KMS-11 (cell line): ENCODE measurements around the gene CFD.

Experiments
- H2AFZ ChIP-seq: fragments of 200-600 bp; sonication (generic); 2 replicates; pipeline ENCODE4 v1.6.1; 2016; ENCODE audit warnings: antibody characterized with exemption, mixed run types, low read depth
- H3K27ac ChIP-seq: fragments of 200-600 bp; sonication (generic); 2 replicates; pipeline ENCODE4 v1.6.1; 2016; ENCODE audit warnings: mild to moderate bottlenecking, mixed run types
- H3K27me3 ChIP-seq: fragments of 200-600 bp; sonication (generic); 2 replicates; pipeline ENCODE4 v1.6.1; 2017; ENCODE audit warnings: mild to moderate bottlenecking, low read depth, mixed run types, moderate library complexity; ENCODE audit not compliant: insufficient read depth
- H3K36me3 ChIP-seq: fragments of 200-600 bp; sonication (generic); 2 replicates; pipeline ENCODE4 v1.6.1; 2017; ENCODE audit warnings: mild to moderate bottlenecking, mixed run types; ENCODE audit not compliant: insufficient read depth
- H3K4me1 ChIP-seq: fragments of 200-600 bp; sonication (generic); 2 replicates; pipeline ENCODE4 v1.6.1; 2016; ENCODE audit warnings: mild to moderate bottlenecking, low read depth, mixed run types; ENCODE audit not compliant: poor library complexity, severe bottlenecking
- H3K4me2 ChIP-seq: fragments of 200-600 bp; sonication (generic); 2 replicates; pipeline ENCODE4 v1.7.0; 2016; ENCODE audit warnings: mild to moderate bottlenecking, mixed run types
- H3K4me3 ChIP-seq: fragments of 200-600 bp; sonication (generic); IDR thresholded peaks from 2 replicates; pipeline ENCODE4 v1.6.1; 2017; ENCODE audit warnings: low read depth, low read length, mixed read lengths; ENCODE audit not compliant: insufficient read depth
- H3K79me2 ChIP-seq: fragments of 200-600 bp; sonication (generic); 2 replicates; pipeline ENCODE4 v1.6.1; 2016; ENCODE audit warnings: low read depth, mixed run types; ENCODE audit not compliant: insufficient read depth
- H3K9ac ChIP-seq: fragments of 200-600 bp; sonication (generic); 2 replicates; pipeline ENCODE4 v1.6.1; 2016; ENCODE audit warnings: mild to moderate bottlenecking, mixed run types
- H4K20me1 ChIP-seq: fragments of 200-600 bp; sonication (generic); 2 replicates; pipeline ENCODE4 v1.6.1; 2016; ENCODE audit warnings: mild to moderate bottlenecking, mixed run types; ENCODE audit not compliant: insufficient read depth
- TF ChIP-seq, protein P1 (sequence below): fragments of 200-600 bp; sonication (generic); conservative IDR thresholded peaks from 2 replicates; pipeline ENCODE4 v1.6.1; 2017; ENCODE audit warnings: low read depth, mild to moderate bottlenecking, antibody characterized with exemption, low read length, moderate library complexity, mixed read lengths

CFD gene

DNA sequence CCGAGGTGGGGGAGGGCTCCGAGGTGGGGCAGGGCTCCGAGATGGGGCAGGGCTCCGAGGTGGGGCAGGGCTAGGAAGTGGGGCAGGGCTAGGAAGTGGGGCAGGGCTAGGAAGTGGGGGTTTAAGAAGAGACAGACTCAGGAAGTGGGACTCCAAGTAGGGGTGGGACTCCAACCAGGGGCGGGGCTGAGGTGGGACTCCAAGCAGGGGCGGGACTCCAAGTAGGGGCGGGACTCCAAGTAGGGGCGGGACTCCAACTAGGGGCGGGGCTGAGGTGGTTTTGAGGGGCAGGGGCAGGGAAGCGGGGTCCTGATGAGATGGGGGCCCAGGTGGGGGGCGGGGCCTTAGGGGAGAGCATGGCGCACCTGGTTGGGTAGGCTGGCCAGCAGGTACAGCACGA is 13.6 kb downstream of the CFD start:
- H3K27me3 ChIP-seq: no peaks in the 10 kb centered on the region
- TF ChIP-seq, protein P1, sequence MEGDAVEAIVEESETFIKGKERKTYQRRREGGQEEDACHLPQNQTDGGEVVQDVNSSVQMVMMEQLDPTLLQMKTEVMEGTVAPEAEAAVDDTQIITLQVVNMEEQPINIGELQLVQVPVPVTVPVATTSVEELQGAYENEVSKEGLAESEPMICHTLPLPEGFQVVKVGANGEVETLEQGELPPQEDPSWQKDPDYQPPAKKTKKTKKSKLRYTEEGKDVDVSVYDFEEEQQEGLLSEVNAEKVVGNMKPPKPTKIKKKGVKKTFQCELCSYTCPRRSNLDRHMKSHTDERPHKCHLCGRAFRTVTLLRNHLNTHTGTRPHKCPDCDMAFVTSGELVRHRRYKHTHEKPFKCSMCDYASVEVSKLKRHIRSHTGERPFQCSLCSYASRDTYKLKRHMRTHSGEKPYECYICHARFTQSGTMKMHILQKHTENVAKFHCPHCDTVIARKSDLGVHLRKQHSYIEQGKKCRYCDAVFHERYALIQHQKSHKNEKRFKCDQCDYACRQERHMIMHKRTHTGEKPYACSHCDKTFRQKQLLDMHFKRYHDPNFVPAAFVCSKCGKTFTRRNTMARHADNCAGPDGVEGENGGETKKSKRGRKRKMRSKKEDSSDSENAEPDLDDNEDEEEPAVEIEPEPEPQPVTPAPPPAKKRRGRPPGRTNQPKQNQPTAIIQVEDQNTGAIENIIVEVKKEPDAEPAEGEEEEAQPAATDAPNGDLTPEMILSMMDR: no peak
- no peaks in the 10 kb centered on the region for H4K20me1 ChIP-seq
- no peaks in the 10 kb centered on the region for H3K36me3 ChIP-seq
- no peak overlapping the region for H2AFZ ChIP-seq
- H3K4me3 ChIP-seq: no peak overlapping the region
- H3K4me1 ChIP-seq: peaks cover 8% of the 10 kb centered on the region
- H3K4me2 ChIP-seq: no peak overlapping the region
- no peak overlapping the region for H3K9ac ChIP-seq
- no peak overlapping the region for H3K27ac ChIP-seq
- no peaks in the 10 kb centered on the region for H3K79me2 ChIP-seq

DNA sequence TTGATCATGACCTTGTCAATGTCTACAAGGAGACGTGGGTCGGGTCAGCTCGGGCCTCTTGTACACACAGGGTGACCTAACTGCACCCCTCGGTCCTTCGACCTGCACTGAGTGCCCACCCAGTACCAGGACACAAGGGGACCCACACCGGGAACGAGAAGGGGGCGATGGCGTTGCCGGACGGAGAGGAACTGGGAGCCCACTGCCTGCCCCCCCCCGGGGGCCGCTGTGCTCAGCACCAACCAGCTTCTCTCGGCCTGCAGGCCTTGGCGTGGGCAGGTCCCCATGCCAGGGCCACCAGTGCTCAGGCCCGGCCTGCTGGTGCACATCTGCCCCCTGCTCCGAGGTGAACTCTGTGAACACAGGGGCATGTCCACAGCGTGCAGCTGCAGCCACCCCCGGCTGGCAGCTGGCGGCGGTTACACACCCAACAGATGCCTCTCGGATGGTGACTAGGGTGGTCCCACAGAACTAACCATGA is 14.1 kb downstream of the CFD start:
- Histone ChIP-seq H3K9ac (no peak overlapping the region), H3K27ac (no peak overlapping the region), H2AFZ (no peak overlapping the region), H3K4me1 (peaks cover 8% of the 10 kb centered on the region), H3K4me3 (no peak overlapping the region), H4K20me1 (no peaks in the 10 kb centered on the region), H3K4me2 (no peak overlapping the region), H3K27me3 (no peaks in the 10 kb centered on the region), H3K79me2 (no peaks in the 10 kb centered on the region), H3K36me3 (no peaks in the 10 kb centered on the region)
- TF ChIP-seq, protein P1: no peak

DNA sequence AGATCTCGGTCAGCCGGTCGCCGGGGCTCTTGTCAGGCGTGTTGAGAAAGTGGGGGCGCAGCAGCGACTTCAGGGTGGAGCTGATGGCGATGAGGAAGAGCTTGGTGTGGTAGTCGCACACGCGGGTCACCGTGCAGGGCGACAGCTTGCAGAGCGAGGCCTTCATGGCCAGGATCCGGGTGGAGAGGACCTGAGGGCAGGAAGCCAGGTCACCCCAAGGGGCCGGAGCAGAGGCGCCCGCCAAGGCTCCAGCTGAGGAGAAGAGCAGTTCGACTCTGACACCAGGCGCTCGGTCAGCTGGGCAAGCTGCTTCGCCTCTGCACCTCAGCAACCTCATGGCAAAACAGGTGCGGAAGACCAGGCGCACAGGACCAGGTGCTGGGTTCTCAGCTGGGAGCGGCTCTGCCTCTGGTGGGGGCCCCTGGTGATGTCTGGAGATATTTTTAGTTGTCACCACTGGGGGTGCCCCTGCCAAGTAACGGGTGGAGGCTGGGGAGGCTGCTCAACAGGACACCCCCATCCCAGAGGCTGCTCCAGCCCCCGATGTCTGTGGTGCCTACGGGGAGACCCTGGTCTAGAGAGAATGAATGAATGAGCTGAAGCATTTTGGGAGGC is 15.9 kb downstream of the CFD start:
- no peaks in the 10 kb centered on the region for H3K36me3 ChIP-seq
- no peak overlapping the region for H2AFZ ChIP-seq
- H3K79me2 ChIP-seq: no peaks in the 10 kb centered on the region
- no peak overlapping the region for H3K4me2 ChIP-seq
- H3K27me3 ChIP-seq: no peaks in the 10 kb centered on the region
- no peak overlapping the region for H3K4me3 ChIP-seq
- no peak overlapping the region for H3K9ac ChIP-seq
- no peak overlapping the region for H3K27ac ChIP-seq
- no peaks in the 10 kb centered on the region for H4K20me1 ChIP-seq
- H3K4me1 ChIP-seq: peaks cover 8% of the 10 kb centered on the region
- TF ChIP-seq, protein P1: no peak

DNA sequence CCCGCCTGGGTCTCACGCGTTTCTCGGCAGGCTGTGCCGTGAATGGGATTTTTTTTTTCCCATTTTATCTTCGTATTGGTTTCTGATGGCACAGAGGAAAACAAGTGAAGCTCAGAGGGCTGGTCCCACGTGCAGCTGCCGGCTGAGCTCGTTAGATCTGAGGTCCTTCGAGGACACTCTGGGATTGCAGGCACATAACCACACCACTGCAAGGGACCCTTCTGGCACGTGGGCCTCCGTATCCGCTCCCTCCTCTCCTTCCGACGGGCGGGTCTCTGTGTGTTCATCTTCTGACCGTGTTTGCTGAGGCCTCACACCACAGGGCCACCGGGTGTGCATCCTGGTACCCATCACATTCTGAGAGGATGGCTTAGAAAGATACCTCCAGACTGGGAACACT is 16.6 kb downstream of the CFD start:
- H3K27me3 ChIP-seq: no peaks in the 10 kb centered on the region
- H3K4me2 ChIP-seq: no peak overlapping the region
- no peaks in the 10 kb centered on the region for H3K36me3 ChIP-seq
- no peak overlapping the region for H3K4me3 ChIP-seq
- no peaks in the 10 kb centered on the region for H3K79me2 ChIP-seq
- H2AFZ ChIP-seq: no peak overlapping the region
- TF ChIP-seq, protein P1: no peak
- no peaks in the 10 kb centered on the region for H4K20me1 ChIP-seq
- H3K27ac ChIP-seq: no peak overlapping the region
- no peak overlapping the region for H3K9ac ChIP-seq
- H3K4me1 ChIP-seq: peaks cover 8% of the 10 kb centered on the region
